Esophagus muscularis mucosa (tissue), 4 donors: ENCODE data around the gene TM7SF2.

Experiments
- EP300 ChIP-seq: sonication (generic); formaldehyde crosslinking; IDR thresholded peaks from one replicate; pipeline ENCODE4 v1.6.1; 2017; ENCODE audit warnings: antibody characterized with exemption
- POLR2A ChIP-seq: fragments of 450-650 bp; IDR thresholded peaks from one replicate; pipeline ENCODE4 v1.6.1; 2017; ENCODE audit warnings: antibody characterized with exemption, moderate library complexity, mild to moderate bottlenecking, low read depth
- POLR2AphosphoS5 ChIP-seq, 2 donors: sonication (generic); formaldehyde crosslinking; IDR thresholded peaks; one replicate each; pipeline ENCODE4 v1.6.1; 2017; ENCODE audit warnings: antibody characterized with exemption in 2 of 2
- TF ChIP-seq, protein P1 (sequence below), 3 experiments: fragments of 200-600 bp in 2 of 3; fragments of 450-650 bp in 1 of 3; sonication (generic) in 2 of 3; IDR thresholded peaks; one replicate each; pipeline ENCODE4 v1.5.1; 2017 to 2019; ENCODE audit warnings: antibody characterized with exemption in 3 of 3, mild to moderate bottlenecking in 2 of 3, moderate library complexity in 1 of 3

DNA sequence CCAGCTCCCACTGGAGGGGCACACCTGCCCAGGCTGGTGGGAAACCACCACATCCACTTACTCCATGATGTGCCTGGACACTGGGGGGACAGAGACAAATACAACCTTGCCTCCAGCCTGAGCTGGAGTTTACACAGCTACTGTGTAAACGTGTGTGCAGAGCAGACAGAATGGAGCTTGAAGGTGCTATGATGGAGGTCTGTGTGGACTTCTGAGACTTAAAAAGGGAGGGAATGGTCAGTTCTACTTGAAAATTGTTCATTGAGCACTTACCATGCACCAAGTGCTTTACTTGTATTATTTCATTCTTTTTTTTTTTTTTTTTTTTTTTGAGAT is 39.1 kb upstream of the TM7SF2 start:
- TF ChIP-seq, protein P1, sequence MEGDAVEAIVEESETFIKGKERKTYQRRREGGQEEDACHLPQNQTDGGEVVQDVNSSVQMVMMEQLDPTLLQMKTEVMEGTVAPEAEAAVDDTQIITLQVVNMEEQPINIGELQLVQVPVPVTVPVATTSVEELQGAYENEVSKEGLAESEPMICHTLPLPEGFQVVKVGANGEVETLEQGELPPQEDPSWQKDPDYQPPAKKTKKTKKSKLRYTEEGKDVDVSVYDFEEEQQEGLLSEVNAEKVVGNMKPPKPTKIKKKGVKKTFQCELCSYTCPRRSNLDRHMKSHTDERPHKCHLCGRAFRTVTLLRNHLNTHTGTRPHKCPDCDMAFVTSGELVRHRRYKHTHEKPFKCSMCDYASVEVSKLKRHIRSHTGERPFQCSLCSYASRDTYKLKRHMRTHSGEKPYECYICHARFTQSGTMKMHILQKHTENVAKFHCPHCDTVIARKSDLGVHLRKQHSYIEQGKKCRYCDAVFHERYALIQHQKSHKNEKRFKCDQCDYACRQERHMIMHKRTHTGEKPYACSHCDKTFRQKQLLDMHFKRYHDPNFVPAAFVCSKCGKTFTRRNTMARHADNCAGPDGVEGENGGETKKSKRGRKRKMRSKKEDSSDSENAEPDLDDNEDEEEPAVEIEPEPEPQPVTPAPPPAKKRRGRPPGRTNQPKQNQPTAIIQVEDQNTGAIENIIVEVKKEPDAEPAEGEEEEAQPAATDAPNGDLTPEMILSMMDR (IDR thresholded peaks at IDR 0.05), result no peak
- TF ChIP-seq POLR2A, result no peak
- no peak for TF ChIP-seq EP300
- no peak for TF ChIP-seq POLR2AphosphoS5 (IDR thresholded peaks at IDR 0.05)
